K562 (cell line): ENCODE measurements around the gene PHKA1. TPM values are rescaled to one million over a fixed set of nuclear protein-coding genes. Genes with fewer than 3 reads are reported as not detected.

ENCODE experiments used
- polyA plus RNA-seq, 8 experiments: library from polyadenylated mRNA; depleted of rRNA in 4 of 8; stranded (reverse) in 5 of 8; unstranded in 3 of 8; fragments of >200 nt; fragmentation: Nextera tagmentation in 2 of 8; fragmentation: Illumina TruSeq in 1 of 8; extraction: Ambion mirVana in 2 of 8; extraction: Trizol in 1 of 8; gene quantifications; 2 replicates each; pipeline versions ENCODE4 v1.2.1 to v1.2.3, GENCODE V29; 2011 to 2014; ENCODE audit warnings: inconsistent platforms in 1 of 8, missing spikeins in 1 of 8
- small RNA-seq: library from RNA; depleted of rRNA; stranded (forward); fragments of <200 nt; gene quantifications from one replicate; pipeline ENCODE3, GENCODE V24; 2014
- total RNA-seq, 7 experiments: library from RNA; depleted of rRNA in 6 of 7; stranded (reverse); fragments of >200 nt in 6 of 7; fragmentation: Illumina TruSeq in 2 of 7; extraction: Trizol in 2 of 7; gene quantifications; 2 replicates each; pipeline versions ENCODE4 v1.2.1 to v1.2.3, GENCODE V29; 2011 to 2021; ENCODE audit warnings: low replicate concordance in 1 of 7

Gene PHKA1
- total and polyA plus RNA-seq, 9 of the 15 experiments (the other 6 are each of a cell fraction or from before 2014, with no cell fraction given), result 2.4 to 9.6 (median 5.8) TPM

Small RNA genes lying within 50 kb of the gene (small RNA-seq; reads per million reads assigned to genes)
- gene BX295541.1 (not detected), gene RF00012 (not detected), gene RNU1-112P (0.11 reads per million)

Other genes with a start within 250 kb of the PHKA1 start
- 18.9 and 20.2 TPM in 2 replicates for gene HDAC8, start 141.5 kb downstream of the PHKA1 start, total RNA-seq (2014; rRNA removed)
- 33.3 and 35.0 TPM in 2 replicates for gene HDAC8, start 141.5 kb downstream of the PHKA1 start, total RNA-seq (2014; rRNA removed; fragmentation: Illumina TruSeq; extraction: Trizol)
- 26.2 and 30.0 TPM in 2 replicates for gene HDAC8, start 141.5 kb downstream of the PHKA1 start, total RNA-seq (2015; rRNA removed; fragmentation: Illumina TruSeq; extraction: Trizol)
- 21.5 and 25.1 TPM in 2 replicates for gene HDAC8, start 141.5 kb downstream of the PHKA1 start, total RNA-seq (2021)
- 23.1 and 28.7 TPM in 2 replicates for gene HDAC8, start 141.5 kb downstream of the PHKA1 start, polyA plus RNA-seq (2011; rRNA removed)
- 19.7 and 24.4 TPM in 2 replicates for gene HDAC8, start 141.5 kb downstream of the PHKA1 start, polyA plus RNA-seq (2014; fragmentation: Illumina TruSeq; extraction: Trizol)
- gene HDAC8, start 141.5 kb downstream of the PHKA1 start, polyA plus RNA-seq (2014; fragmentation: Nextera tagmentation; extraction: Ambion mirVana), result 10 to 100 TPM; 36.5 to 53.8 TPM
- 21.1 and 28.0 TPM in 2 replicates for gene HDAC8, start 141.5 kb downstream of the PHKA1 start, polyA plus RNA-seq (2014; rRNA removed)
- gene DMRTC1B, start 62.6 kb upstream of the PHKA1 start, total RNA-seq (2014; rRNA removed), result not detected in 2 replicates
- not detected in 2 replicates for gene DMRTC1B, start 62.6 kb upstream of the PHKA1 start, total RNA-seq (2014; rRNA removed; fragmentation: Illumina TruSeq; extraction: Trizol)
- not detected in 2 replicates for gene DMRTC1B, start 62.6 kb upstream of the PHKA1 start, total RNA-seq (2015; rRNA removed; fragmentation: Illumina TruSeq; extraction: Trizol)
- gene DMRTC1B, start 62.6 kb upstream of the PHKA1 start, total RNA-seq (2021), result not detected in 2 replicates
- gene DMRTC1B, start 62.6 kb upstream of the PHKA1 start, polyA plus RNA-seq (2011; rRNA removed), result not detected in 2 replicates
- gene DMRTC1B, start 62.6 kb upstream of the PHKA1 start, polyA plus RNA-seq (2014; fragmentation: Illumina TruSeq; extraction: Trizol), result 0.12 TPM in 1 of 2 replicates, not detected in the other
- under 1 TPM in 1 of 2 experiments, not detected in 1; 0.11 TPM for gene DMRTC1B, start 62.6 kb upstream of the PHKA1 start, polyA plus RNA-seq (2014; fragmentation: Nextera tagmentation; extraction: Ambion mirVana)
- not detected in 2 replicates for gene DMRTC1B, start 62.6 kb upstream of the PHKA1 start, polyA plus RNA-seq (2014; rRNA removed)
- not detected in 2 replicates for gene FAM236B, start 68.4 kb upstream of the PHKA1 start, total RNA-seq (2014; rRNA removed)
- not detected in 2 replicates for gene FAM236B, start 68.4 kb upstream of the PHKA1 start, total RNA-seq (2014; rRNA removed; fragmentation: Illumina TruSeq; extraction: Trizol)
- gene FAM236B, start 68.4 kb upstream of the PHKA1 start, total RNA-seq (2015; rRNA removed; fragmentation: Illumina TruSeq; extraction: Trizol), result not detected in 2 replicates
- not detected in 2 replicates for gene FAM236B, start 68.4 kb upstream of the PHKA1 start, total RNA-seq (2021)
- gene FAM236B, start 68.4 kb upstream of the PHKA1 start, polyA plus RNA-seq (2011; rRNA removed), result not detected in 2 replicates
- gene FAM236B, start 68.4 kb upstream of the PHKA1 start, polyA plus RNA-seq (2014; fragmentation: Illumina TruSeq; extraction: Trizol), result not detected in 2 replicates
- gene FAM236B, start 68.4 kb upstream of the PHKA1 start, polyA plus RNA-seq (2014; fragmentation: Nextera tagmentation; extraction: Ambion mirVana), result not detected
- gene FAM236B, start 68.4 kb upstream of the PHKA1 start, polyA plus RNA-seq (2014; rRNA removed), result not detected in 2 replicates
- not detected in 2 replicates for gene FAM236D, start 93.9 kb upstream of the PHKA1 start, total RNA-seq (2014; rRNA removed)
- gene FAM236D, start 93.9 kb upstream of the PHKA1 start, total RNA-seq (2014; rRNA removed; fragmentation: Illumina TruSeq; extraction: Trizol), result not detected in 2 replicates
- gene FAM236D, start 93.9 kb upstream of the PHKA1 start, total RNA-seq (2015; rRNA removed; fragmentation: Illumina TruSeq; extraction: Trizol), result not detected in 2 replicates
- gene FAM236D, start 93.9 kb upstream of the PHKA1 start, total RNA-seq (2021), result not detected in 2 replicates
- not detected in 2 replicates for gene FAM236D, start 93.9 kb upstream of the PHKA1 start, polyA plus RNA-seq (2011; rRNA removed)
- gene FAM236D, start 93.9 kb upstream of the PHKA1 start, polyA plus RNA-seq (2014; fragmentation: Illumina TruSeq; extraction: Trizol), result not detected in 2 replicates
- not detected for gene FAM236D, start 93.9 kb upstream of the PHKA1 start, polyA plus RNA-seq (2014; fragmentation: Nextera tagmentation; extraction: Ambion mirVana)
- not detected in 2 replicates for gene FAM236D, start 93.9 kb upstream of the PHKA1 start, polyA plus RNA-seq (2014; rRNA removed)
- not detected in 2 replicates for gene FAM236C, start 198.3 kb upstream of the PHKA1 start, total RNA-seq (2014; rRNA removed)
- not detected in 2 replicates for gene FAM236C, start 198.3 kb upstream of the PHKA1 start, total RNA-seq (2014; rRNA removed; fragmentation: Illumina TruSeq; extraction: Trizol)
- gene FAM236C, start 198.3 kb upstream of the PHKA1 start, total RNA-seq (2015; rRNA removed; fragmentation: Illumina TruSeq; extraction: Trizol), result not detected in 2 replicates
- gene FAM236C, start 198.3 kb upstream of the PHKA1 start, total RNA-seq (2021), result not detected in 2 replicates
- not detected in 2 replicates for gene FAM236C, start 198.3 kb upstream of the PHKA1 start, polyA plus RNA-seq (2011; rRNA removed)
- not detected in 2 replicates for gene FAM236C, start 198.3 kb upstream of the PHKA1 start, polyA plus RNA-seq (2014; fragmentation: Illumina TruSeq; extraction: Trizol)
- not detected for gene FAM236C, start 198.3 kb upstream of the PHKA1 start, polyA plus RNA-seq (2014; fragmentation: Nextera tagmentation; extraction: Ambion mirVana)
- not detected in 2 replicates for gene FAM236C, start 198.3 kb upstream of the PHKA1 start, polyA plus RNA-seq (2014; rRNA removed)
- gene FAM236A, start 223.9 kb upstream of the PHKA1 start, total RNA-seq (2014; rRNA removed), result not detected in 2 replicates
- gene FAM236A, start 223.9 kb upstream of the PHKA1 start, total RNA-seq (2014; rRNA removed; fragmentation: Illumina TruSeq; extraction: Trizol), result not detected in 2 replicates
- gene FAM236A, start 223.9 kb upstream of the PHKA1 start, total RNA-seq (2015; rRNA removed; fragmentation: Illumina TruSeq; extraction: Trizol), result not detected in 2 replicates
- gene FAM236A, start 223.9 kb upstream of the PHKA1 start, total RNA-seq (2021), result not detected in 2 replicates
- gene FAM236A, start 223.9 kb upstream of the PHKA1 start, polyA plus RNA-seq (2011; rRNA removed), result not detected in 2 replicates
- not detected in 2 replicates for gene FAM236A, start 223.9 kb upstream of the PHKA1 start, polyA plus RNA-seq (2014; fragmentation: Illumina TruSeq; extraction: Trizol)
- gene FAM236A, start 223.9 kb upstream of the PHKA1 start, polyA plus RNA-seq (2014; fragmentation: Nextera tagmentation; extraction: Ambion mirVana), result not detected
- not detected in 2 replicates for gene FAM236A, start 223.9 kb upstream of the PHKA1 start, polyA plus RNA-seq (2014; rRNA removed)
- gene DMRTC1, start 229.5 kb upstream of the PHKA1 start, total RNA-seq (2014; rRNA removed), result not detected in 2 replicates
- not detected in 2 replicates for gene DMRTC1, start 229.5 kb upstream of the PHKA1 start, total RNA-seq (2014; rRNA removed; fragmentation: Illumina TruSeq; extraction: Trizol)
- gene DMRTC1, start 229.5 kb upstream of the PHKA1 start, total RNA-seq (2015; rRNA removed; fragmentation: Illumina TruSeq; extraction: Trizol), result not detected in 2 replicates
- not detected in 2 replicates for gene DMRTC1, start 229.5 kb upstream of the PHKA1 start, total RNA-seq (2021)
- gene DMRTC1, start 229.5 kb upstream of the PHKA1 start, polyA plus RNA-seq (2011; rRNA removed), result not detected in 2 replicates
- gene DMRTC1, start 229.5 kb upstream of the PHKA1 start, polyA plus RNA-seq (2014; fragmentation: Illumina TruSeq; extraction: Trizol), result not detected in 2 replicates
- not detected for gene DMRTC1, start 229.5 kb upstream of the PHKA1 start, polyA plus RNA-seq (2014; fragmentation: Nextera tagmentation; extraction: Ambion mirVana)
- gene DMRTC1, start 229.5 kb upstream of the PHKA1 start, polyA plus RNA-seq (2014; rRNA removed), result not detected in 2 replicates